GM18499 (cell line): ENCODE measurements around the gene THG1L.
"Not testable (repeated sequence)": the region's sequence is repeated elsewhere in the genome, so short reads cannot be mapped to it uniquely, and the experiment has no call there.

Experiments
- ATAC-seq: cut with Tn5 transposase; IDR thresholded peaks from one replicate; pipeline ENCODE4 v1.9.1; 2021; ENCODE audit warnings: moderate number of reproducible peaks; ENCODE audit not compliant: insufficient read depth, unreplicated experiment

The THG1L gene

DNA sequence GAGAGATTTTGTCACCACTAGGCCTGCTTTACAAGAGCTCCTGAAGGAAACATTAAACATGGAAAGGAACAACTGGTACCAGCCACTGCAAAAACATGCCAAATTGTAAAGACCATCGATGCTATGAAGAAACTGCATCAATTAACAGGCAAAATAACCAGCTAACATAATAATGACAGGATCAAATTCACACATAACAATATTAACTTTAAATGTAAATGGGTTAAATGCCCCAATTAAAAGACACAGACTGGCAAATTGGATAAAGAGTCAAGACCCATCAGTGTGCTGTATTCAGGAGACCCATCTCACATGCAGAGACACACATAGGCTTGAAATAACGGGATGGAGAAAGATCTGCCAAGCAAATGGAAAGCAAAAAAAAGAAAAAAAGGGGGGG lies 8.3 kb upstream of the THG1L start:
- ATAC-seq: not testable (repeated sequence)

DNA sequence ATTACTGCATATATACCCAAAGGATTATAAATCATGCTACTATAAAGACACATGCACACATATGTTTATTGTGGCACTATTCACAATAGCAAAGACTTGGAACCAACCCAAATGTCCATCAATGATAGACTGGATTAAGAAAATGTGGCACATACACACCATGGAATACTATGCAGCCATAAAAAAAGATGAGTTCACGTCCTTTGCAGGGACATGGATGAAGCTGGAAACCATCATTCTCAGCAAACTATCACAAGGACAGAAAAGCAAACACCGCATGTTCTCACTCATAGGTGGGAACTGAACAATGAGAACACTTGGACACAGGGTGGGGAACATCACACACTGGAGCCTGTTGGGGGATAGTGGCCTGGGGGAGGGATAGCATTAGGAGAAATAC lies 4.6 kb upstream of the THG1L start:
- not testable (repeated sequence) for ATAC-seq

DNA sequence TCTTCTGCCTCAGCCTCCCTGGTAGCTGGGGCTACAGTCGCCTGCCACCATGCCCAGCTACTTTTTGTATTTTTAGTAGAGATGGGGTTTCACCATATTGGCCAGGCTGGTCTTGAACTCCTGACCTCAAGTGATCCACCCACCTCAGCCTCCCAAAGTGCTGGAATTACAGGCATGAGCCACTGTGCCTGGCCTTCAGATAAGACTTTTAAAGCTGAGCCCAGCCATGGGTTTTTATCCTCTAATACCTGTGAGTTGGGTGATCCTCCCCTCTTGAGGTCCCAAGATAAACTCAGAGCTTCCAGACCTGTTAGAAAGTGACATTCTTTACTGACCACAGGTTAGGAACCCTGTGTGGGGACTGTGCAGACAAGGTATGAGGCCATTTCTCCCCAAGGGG lies 3.4 kb upstream of the THG1L start:
- not testable (repeated sequence) for ATAC-seq

DNA sequence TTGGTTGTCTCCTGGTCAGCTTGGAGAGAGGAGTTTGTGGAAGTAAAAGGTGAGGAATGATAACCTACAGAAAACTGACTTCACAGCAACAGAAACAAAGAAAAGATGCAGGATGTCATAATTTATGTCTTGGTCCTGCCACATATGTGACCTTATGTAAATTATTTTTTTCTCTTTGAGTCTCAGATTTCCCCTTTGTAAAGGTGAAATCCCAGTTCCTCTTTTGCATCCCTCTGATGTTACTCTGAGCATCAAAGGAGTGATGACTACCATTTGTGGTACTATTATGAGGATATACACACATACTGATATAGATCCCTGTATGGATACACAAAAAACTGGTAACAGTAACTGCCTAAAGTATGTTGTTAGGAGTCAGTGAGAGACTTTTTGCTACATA lies 1.4 kb upstream of the THG1L start:
- peak; percentile 63 for ATAC-seq

DNA sequence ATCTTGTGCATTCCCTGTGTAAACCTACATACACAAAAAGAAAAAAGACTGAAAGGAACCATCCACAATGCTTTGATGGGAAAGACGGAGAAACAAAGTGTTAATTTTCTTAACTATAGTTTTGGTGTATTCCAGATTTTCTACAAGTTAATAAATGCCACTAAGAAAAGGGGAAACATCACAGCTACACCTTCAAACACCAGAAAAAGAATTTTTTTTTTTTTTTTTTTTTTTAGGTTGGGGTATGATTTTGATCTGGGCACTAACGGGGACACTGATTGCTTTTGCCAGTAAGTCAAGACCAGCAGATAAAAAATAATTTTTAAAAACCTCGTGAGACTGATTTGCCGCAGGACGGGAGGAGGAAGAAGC lies 334 bp upstream of the THG1L start:
- ATAC-seq: no peak

DNA sequence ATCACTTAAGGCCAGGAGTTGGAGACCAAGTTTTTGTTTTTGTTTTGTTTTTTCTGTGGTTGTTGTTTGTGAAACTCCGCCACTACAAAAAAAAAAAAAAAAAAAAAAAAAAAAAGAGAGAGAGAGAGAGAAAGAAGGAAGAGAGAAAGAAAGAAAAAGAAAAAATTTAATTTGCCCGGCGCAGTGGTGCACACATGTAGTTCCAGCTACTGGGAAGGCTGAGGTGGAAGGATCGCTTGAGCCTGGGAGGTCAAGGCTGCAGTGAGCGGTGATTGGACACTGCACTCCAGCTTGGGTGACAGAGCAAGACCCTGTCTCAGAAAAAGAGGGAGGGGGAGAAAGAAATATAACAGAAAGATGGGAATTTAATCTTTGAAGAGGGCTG lies 902 bp downstream of the THG1L start:
- no peak for ATAC-seq

DNA sequence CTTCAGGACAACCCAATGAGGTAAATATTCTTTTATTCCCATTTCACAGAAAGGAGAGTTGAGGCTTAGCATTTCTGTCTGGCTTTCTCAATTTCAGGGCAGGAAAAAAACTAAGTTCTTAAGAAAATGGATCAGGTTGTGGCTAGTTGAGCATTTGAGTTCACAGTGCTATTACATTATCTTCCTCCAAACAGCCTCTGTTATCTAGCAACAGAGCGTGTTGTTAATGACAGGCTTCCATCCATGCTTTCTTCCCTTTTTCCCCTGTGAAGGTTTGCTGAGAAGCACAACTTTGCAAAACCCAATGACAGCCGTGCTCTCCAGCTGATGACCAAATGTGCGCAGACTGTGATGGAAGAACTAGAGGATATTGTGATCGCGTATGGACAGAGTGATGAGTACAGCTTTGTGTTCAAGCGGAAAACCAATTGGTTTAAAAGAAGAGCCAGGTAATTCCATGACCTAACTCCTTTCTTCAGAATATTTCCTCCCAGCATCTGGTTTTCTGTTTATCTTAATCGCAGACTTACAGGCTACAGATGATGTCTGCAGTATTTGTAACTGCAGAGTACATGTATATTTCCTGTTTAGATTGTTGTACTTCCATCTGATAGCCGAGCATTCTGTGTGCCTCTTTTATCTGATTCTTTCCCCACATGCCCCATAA lies 1.5 kb downstream of the THG1L start:
- ATAC-seq: no peak

DNA sequence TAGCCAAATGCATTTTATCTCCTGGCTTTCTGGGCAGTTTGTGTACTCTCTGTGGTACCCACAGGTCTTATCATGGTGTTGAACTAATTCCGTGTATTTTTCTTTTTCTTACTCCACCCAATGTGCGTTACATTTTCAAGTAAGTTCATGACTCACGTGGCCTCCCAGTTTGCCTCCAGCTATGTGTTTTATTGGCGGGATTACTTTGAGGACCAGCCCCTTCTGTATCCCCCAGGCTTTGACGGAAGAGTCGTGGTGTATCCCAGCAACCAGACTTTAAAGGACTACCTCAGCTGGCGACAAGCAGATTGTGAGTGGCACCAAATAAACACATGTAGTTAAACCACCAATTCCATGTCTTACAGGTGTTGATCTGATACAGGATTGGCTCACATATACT lies 3.2 kb downstream of the THG1L start:
- no peak for ATAC-seq

DNA sequence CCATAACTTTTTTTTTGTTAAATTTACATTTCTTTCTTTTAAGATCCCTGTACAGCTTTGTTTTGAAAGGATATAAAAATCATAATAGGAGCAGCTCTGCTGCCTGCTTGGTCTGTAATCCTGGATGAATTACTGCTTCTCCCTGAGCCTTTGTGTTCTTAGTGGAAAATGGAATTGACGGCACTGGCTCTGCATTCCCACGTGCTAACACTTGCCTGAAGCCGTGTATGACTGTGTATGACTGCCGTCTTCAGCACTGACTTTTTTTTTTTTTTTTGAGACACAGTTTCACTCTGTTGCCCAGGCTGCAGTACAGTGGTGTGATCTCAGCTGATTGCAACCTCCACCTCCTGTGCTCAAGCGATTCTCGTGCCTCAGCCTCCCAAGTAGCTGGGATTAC lies 4.8 kb downstream of the THG1L start:
- no peak for ATAC-seq

DNA sequence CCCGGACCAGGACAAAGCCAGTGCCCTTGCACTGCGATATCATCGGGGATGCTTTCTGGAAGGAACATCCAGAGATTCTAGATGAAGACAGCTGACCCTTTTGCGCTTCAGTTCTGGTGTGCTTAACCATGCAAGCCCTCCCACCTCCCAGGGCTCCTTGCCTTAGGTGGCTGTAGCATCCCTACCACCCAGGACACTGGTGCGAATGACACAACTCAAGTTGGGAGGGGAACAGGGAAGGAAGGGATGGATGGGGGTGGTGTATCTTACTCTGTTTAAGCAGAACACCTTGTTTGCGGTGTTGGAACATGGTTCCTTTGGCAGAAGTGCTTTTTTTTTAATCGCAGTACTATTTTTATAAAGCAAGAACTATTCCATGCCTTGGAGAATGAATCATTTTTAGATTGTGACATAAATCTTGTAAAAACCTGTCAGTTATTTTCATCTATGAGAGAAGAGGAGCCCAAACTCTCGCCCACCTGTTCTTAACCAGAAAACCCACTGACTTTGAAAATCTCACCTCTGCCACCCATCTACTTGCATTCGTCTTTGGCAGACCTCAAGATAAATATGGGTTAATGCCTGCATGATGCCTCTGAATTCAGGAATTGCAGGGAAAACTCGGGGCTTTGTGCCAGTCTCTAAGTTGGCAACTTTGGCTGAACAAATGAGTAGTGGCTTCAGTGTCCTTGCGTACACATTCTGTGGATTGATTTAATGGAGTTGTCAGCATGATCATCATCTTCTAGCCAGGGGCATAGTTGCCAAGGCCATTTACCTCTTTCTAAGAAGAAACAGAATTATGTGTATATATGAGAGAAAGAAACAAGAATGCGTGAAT lies 8.4 kb downstream of the THG1L start:
- ATAC-seq: no peak

DNA sequence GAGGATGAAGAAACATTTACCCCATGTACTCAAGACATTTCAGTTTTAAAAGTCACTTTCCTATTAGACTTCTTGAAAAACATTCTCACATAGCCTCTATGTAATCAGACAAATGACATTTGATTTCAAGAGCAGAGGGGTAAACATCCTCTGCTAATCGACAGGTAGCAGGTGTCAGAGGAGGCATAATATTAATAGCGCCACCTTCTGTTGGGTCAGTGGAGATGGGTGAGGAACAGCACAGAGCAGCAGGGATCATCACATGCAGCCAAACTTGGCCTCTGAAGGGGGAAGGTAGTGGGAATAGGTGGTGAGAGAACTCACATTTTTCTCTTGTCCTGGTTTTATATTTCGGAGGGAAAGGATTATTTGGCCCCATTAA lies 9.0 kb downstream of the THG1L start:
- ATAC-seq: no peak

DNA sequence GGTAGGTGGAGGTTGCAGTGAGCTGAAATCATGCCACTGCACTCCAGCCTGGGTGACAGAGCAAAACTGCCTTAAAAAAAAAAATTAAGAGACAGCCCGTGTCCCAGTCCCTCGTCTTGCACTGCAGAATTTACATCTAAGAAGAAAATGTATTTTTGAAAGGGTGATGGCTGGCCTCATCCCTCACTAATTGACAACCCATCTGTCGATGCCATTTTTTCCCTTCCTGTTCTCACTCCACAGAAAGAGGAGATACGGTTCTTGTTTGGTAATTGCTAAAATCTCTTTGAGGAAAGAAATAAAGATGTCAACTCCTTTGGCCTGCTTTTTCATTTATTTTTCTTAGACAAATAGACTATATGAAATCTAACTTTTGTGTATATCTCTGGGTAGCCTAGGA lies 9.9 kb downstream of the THG1L start:
- no peak for ATAC-seq

DNA sequence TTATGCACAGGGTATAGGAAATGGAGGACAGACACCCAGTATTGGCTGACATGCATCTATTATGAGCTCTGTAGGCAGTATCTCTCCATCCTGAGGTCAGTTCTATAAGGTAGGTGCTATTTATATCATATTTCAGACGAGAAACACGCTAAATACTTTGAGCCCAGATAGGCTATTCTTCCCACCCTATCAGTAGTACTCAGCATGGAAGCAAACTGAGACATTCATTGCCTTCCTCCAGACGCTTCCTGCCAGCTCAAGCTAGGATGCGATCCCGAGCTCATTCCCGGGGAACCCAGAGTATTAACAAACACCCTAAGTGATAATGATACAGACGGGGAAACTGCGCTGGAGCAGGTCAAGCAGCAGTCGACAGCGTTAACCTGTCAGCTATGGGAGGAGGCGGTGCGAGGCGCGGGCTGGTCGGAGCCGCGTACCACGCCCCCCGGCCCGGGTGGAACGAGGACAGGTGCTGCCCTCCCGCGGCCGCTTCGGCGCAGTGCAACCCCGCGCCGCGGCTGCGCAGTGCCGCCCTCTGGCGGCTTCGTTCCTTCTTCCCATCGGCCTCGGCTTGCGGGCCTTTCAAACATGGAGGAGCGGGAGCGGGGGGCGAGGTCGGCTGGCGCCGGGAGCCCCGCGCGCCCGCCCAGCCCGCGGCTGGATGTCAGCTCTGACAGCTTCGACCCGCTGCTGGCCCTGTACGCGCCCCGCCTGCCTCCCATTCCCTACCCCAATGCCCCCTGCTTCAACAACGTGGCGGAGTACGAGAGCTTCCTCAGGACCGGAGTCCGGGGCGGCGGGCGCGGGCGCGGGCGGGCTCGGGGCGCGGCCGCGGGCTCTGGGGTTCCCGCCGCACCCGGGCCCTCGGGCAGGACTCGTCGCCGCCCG lies 12.2 kb downstream of the THG1L start, which contains the start of gene LSM11:
TSS of gene LSM11 (plus strand) at position 550 of the 888 bp plus-strand sequence. CDS start at position 589, 39 bp downstream.
- peak; percentile 66 for ATAC-seq

DNA sequence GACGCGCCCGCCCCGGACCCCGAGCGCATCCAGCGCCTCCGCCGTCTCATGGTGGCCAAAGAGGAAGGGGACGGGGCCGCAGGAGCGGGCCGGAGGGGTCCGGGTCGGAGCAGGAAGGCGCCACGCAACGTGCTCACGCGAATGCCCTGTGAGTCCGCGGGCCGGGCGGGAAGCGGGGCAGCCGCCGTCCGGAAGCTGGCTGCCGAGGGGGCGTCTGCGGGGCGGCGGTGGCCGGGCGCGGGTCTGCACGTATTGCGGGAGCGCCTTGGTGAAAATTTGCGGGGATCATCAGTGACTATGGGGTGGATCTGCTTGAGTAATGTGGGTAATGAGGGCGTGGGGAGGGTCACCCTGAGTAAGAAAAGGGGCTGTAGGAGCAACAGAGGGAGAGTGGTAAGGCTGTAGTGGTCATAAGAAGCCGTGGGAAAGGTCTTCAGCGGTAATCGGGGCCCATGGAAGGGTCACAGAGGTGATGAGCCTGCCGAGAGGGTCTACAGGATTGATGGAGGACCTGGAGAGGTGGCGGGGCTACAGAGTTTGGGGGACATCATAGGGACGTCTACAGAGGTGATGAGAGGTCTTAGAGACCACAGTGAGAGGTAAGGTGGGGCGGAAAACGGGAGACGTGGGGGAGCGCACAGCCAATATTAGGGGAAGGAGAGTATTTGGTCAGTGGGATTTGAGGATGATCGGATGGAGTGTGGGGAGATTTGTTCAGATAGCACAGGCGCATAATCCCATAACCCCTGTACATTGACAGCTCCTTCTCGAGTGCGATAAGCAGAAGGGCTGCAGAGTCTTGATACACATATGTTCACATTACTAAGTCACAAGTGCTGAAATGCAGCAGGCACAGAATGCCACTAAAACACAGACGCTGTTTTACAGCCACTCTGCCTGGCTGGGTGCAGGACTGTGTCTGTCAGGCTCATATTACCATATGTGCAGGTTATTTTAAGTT lies 13.1 kb downstream of the THG1L start:
- no peak for ATAC-seq

DNA sequence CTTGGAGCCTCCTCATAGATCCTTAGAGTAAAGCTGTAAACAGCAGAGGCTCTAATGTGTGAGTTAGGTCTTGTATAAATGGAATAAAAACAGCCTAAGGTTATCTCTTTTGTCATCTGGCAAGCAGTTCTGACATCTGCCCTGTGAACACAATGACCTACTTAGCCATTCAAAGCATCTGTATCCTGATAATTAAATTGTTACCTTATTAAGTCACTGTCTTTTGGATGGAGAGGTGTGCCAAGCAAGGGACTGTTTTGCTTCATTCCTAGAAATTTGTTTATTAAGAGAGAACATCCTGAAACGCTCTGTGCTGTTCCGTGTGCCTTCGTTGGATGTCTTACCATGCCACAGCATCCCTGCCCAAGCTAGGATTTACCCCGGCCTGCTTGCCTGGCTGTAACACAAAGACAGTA lies 13.8 kb downstream of the THG1L start:
- no peak for ATAC-seq

DNA sequence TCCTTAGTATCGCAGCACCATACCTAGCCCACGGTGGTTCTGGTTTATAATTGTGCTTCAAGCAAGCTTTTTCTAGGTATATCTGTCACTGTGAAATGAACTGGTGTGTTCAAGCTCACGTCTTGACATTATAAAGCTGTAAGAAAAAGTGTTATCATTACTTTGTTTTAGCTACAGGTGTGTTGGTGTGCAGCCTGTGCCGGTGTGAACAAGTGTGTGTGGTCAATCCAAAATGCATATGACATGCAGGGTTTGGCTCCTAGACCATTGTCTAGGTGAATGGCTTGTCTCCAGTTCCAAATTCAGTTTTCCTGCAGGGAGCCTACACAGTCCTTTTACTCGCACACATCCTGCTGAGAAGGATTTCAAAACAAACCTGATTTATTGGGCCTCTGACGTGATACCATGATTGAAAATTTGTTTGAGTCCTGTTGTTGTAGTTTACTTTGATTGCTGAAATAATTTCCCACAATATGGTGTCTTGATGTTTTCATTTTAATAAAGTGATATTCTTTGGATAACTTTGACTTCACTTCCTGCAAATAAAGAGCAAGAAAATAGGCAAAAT lies 16.0 kb downstream of the THG1L start:
- ATAC-seq: no peak

DNA sequence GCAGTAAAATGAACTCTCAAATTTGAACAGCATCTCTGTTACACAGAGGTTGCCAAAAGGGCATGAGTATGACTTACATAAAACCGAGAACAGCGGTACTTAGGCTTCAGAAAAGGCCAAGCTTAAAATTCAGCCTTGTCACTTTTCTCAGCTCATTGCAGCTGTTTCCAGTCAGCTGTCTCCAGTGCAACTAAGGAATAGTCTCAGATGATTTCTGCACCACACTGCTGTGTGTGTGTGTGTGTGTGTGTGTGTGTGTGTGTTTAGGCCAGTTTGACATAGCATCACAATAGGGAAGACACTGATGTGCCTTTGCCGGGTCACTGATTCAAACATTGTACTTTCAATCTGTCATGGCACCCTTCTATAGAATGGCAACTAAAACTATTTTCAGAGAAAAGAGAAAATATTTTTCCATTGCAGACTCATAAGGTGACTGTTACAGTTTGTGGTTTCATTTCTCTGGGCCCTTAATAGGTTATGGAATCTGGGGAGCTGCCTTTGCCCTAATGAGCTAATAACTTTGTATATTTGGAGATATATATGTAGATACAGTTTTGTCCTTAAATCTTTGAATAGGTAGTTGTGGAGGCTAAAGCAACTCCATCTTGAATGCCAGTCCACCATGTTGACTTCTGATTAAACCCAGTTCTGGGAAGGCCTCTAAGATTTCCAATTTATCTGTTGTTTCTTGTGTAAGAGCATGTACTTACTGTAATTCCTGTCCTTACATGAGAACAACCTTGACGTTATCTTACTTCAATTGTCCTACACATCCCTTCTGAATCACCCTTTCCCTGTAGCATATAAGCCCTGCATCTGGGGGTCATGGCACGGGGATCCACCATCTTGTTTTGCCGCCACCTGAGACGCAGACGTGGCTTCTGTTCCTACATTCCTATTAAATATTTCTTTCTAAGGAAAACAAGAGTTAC lies 16.8 kb downstream of the THG1L start:
- ATAC-seq: no peak

DNA sequence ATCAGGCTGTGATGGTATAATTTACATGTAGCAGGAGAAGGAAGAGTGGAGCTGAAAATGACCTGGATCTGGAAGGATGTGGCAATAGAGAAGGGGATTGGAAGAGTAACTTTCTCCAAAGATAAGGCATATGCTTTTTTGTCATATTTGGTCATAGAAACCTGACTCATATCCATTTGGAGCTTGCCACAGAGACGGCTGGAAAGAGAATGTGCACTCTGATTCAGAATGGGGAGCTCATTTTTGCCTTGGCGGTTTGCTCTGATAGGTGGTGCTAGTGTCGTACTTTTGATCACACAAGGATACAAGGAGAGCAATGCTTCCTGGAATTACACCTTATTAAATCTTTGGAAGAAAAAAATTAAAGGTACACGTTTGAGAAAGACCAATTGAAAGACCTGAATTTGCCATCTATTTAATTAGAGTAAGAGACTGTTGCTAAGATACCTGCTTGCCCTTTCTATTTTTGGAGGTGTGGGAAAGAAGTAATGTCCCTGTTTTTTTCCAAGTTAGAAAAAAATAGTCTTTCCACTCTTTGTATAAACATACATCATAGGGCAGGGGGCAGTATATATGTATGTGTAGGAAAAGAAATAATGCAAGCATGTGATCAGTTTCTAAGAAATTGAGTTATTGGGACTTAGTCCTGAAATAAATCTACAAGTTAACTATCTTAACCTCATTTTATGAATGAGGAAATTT lies 17.7 kb downstream of the THG1L start:
- no peak for ATAC-seq
